SK-MEL-5 (cell line): Measurements from ENCODE around the gene WASHC3. TPM values are rescaled to one million over a fixed set of nuclear protein-coding genes. Genes with fewer than 3 reads are reported as not detected.
A peak's percentile ranks its signal among the peaks of the same experiment; 100 is the strongest.
"Not testable (repeated sequence)": the region's sequence is repeated elsewhere in the genome, so short reads cannot be mapped to it uniquely, and the experiment has no call there.

Experiments used
- DNase-seq: peaks from one replicate; pipeline ENCODE4 v3.0.0-alpha.2; 2016; ENCODE audit warnings: low read depth, low spot score
- in situ Hi-C: cut with HindIII; loops from 2 replicates; pipeline ENCODE4 v1.10.0; 2016; ENCODE audit warnings: low sequenced_read_pairs, high pct_unique_total_duplicates, low pct_unique_long_range_greater_than_20kb
- polyA plus RNA-seq, 2 experiments: library from polyadenylated mRNA; depleted of rRNA; stranded (reverse); fragments of >200 nt; gene quantifications; 2 replicates each; pipeline ENCODE4 v1.2.3, GENCODE V29; 2015
- total RNA-seq: library from RNA; depleted of rRNA; stranded (reverse); fragments of >200 nt; shearing (Covaris generic); gene quantifications from 2 replicates; pipeline ENCODE4 v1.2.3, GENCODE V29; 2014; rRNA removed

Gene WASHC3, protein sequence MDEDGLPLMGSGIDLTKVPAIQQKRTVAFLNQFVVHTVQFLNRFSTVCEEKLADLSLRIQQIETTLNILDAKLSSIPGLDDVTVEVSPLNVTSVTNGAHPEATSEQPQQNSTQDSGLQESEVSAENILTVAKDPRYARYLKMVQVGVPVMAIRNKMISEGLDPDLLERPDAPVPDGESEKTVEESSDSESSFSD
- total RNA-seq = 57.3 and 57.6 TPM in 2 replicates
- polyA plus RNA-seq (2015; cell fraction: cytosol; rRNA removed) = 30.4 and 35.5 TPM in 2 replicates
- polyA plus RNA-seq (2015; cell fraction: nucleus; rRNA removed) = 14.2 and 29.5 TPM in 2 replicates

DNA sequence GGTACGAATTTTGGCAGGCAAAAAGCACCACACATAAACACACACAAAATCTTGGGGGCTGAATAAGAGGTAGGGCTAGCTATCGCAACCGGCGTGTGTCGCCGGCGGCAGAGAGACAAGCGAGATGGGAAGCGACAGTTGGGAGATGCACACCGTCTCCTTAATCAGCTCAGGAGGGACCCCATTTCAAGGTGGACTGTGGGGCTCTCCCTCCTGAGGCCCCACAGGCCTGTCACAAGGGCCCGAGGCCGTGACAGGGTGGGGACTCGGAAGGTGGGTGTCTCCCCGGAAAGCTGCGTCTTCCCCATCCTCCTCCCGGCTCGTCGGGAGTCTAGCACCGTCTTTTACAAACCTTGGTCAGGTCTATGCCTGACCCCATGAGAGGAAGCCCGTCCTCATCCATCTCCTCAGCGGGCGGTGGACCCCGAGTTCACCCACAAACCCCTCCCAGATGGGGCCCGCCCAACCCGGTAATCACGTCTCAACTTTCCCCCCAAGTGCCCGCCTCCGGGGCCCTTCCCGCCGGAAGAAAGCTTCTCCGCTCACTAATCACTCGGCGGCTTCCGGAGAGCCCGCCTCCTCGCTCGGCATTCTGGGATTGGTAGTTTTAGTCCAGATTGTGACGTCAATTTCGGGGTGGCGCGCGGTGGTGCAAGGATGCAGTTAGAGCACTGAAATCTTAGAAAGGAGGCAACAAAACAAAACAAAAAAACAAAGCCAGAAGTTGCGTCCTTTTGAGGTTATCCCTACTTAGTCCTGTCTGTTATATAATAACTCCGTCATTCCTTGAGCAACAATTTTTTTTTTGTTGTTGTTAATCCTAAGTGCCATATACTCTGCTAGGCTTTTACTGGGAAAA is at the start of gene WASHC3:
Gene WASHC3, minus strand, starts transcription at position 432 of the 859 bp plus-strand sequence. Its CDS starts 29 bp downstream, at position 403.
- DNase-seq = peak; percentile 94
- in situ Hi-C loops = no loop called here

DNA sequence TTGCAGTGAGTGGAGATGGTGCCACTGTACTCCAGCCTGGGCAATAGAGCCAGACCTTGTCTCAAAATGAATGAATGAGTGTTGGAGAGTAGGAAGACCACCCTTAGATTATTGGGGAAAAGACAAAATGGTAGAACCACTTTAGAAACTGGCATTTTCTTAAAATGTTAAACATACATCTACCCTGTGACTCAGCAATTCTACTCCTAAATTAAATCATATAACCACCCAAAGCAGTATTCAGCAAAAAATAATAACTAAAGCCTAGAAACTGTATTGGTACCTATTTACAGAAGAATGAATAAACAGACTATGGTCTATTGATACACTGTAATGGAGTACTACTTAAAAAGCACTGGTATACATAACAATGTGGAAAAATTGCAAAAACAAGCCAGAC is 49.0 kb upstream of the WASHC3 start:
- in situ Hi-C loops = no loop called here

DNA sequence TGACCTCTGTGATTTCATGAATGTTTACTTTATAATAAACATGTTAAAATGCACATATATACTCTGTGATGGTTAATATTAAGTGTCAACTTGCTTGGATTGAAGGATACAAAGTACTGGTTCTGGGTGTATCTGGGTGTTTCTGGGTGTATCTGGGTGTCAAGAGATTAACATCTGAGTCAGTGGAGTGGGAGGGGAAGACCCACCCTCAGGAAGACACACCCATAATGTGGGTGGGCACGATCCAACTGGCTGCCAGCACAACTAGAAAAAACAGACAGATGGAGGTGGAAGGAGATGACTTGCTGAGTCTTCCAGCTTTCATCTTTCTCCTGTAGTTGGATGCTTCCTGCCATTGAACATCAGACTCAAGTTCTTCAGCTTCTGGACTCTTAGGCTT is 46.2 kb upstream of the WASHC3 start:
- in situ Hi-C loops = no loop called here
- no peak for DNase-seq

More for the DNA sequence above, 49.0 kb upstream of the WASHC3 start:
- no peak for DNase-seq

DNA sequence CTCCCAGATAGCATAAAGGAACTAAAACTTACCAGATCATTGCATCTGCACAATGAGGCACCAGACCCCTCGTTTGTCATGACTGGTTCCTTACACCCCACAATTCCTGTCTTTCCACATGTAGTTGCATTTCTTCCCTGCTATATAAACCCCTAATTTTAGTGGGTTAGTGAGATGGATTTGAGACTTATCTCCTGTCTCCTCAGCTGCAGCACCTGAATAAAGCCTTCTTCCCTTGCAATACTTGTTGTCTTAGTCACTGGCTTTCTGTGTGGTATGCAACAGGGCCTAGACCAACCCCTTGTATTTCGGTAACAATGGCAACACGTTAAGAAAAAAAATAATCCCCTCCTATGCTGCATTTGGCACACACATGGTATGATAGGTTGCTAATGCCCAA is 45.1 kb upstream of the WASHC3 start:
- in situ Hi-C loops = no loop called here
- no peak for DNase-seq

DNA sequence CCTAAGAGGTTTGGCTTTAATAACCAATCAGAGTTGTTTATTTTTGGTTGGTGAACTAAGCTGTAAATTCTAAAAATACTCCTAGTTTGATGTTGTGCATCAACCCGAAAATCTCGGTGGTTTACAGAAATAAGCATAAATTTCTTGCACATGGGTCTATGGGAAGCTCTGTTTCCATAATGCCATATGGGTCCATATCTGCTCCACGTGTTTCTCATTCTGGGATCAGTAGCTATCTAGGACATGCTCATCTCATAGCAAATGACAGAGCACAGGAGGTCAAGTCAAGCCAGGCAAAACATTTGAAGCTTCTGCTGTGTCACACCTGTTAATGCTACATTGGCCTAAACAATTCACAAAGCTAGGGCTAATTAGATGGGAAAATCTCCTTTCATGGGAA is 35.1 kb upstream of the WASHC3 start:
- in situ Hi-C loops = no loop called here
- DNase-seq = no peak

DNA sequence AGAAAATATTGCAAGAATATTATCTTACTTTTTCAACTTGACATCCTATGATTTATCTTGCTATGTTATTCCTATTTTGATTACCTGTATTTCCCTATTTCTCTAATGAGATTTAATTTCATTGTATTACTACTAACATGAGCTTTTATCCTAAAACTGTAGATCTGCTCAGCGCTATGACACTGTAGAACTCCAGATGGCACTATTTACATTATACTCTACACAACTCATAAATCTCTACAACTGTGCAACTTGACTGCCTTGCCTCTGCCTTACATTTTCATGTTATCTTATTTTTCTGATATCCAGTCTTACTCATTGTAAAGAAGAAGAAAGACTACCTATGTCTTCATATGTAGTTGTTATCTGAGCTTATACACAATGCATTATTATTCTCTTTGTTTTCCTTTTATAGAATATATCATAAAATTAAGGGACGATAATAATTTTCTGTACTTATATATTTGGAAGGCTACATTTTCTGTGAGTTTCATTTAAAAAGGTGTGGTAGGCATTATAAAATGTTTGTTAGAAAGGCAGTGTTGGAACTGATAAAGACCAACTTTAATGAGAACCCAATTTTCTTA is 34.0 kb upstream of the WASHC3 start:
- in situ Hi-C loops = no loop called here
- DNase-seq = peak; percentile 54

DNA sequence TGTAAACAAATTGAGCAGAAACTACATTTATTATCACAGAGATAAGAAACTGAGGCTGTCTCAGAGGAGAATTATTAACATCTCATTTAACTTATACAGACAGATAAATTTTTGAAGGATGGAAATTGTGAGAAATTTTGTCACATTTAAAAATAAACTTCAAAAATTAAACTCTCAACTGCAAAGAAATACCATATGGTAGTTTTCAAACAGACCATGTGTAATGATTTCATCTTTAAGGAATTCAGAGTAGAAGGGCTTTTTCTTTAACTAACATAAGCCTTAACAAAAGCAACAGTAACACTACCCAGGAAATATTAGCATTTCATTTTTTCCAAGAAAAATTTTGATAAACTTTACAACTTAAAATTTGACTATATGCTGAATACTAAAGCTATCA is 31.5 kb upstream of the WASHC3 start:
- in situ Hi-C loops = no loop called here
- DNase-seq = no peak

DNA sequence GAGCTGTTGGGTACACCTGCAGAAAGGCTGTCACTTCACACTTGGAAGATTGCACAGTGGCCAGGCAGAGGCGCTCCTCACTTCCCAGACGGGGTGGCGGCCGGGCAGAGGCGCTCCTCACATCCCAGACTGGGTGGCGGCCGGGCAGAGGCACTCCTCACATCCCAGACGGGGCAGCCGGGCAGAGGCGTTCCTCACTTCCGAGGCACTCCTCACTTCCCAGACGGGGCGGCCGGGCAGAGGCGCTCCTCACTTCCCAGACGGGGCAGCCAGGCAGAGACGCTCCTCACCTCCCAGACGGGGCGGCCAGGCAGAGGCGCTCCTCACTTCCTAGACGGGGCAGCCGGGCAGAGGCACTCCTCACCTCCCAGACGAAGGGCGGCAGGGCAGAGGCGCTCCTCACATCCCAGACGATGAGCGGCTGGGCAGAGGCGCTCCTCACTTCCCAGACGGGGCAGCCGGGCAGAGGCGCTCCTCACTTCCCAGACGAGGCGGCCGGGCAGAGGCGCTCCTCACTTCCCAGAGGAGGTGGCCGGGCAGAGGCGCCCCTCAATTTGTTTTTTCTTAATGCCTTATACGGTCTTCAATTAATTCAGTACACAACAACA is 27.5 kb upstream of the WASHC3 start:
- in situ Hi-C loops, DNase-seq: not testable (repeated sequence)

DNA sequence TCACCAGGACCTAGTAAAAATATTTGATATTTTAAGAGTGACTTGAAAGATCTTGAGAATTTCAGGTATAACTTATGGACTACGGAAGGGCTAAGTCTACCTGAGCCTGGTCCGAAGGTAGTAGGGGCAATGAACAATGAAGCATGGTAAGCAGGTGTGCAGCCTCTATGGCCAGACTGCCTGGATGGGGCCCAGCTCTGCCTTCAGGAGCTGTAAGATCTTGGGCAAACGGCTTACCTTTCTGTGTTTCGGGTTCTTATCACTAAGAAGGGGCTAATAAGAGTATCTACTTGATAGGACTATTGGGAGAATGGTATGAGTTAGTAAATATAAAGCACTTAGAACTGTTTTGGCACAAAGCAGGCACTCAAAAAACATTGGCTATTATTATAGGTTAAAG is 19.1 kb upstream of the WASHC3 start:
- DNase-seq = no peak
- in situ Hi-C loops = no loop called here

DNA sequence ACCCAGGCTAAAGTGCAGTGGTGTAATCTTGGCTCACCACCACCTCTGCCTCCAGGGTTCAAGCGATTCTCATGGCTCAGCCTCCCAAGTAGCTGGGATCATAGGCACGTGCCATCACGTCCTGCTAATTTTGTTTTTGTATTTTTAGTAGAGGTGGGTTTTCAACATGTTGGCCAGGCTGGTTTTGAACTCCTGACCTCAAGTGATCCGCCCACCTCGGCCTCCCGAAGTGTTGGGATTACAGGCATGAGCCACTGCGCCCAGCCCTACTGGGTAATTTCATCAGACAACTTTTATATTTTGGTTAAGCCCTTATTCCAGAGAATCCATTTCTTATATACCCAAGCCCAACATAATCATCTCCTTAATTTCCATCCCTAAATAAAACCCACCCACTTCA is 10.3 kb upstream of the WASHC3 start:
- in situ Hi-C loops, DNase-seq: not testable (repeated sequence)

DNA sequence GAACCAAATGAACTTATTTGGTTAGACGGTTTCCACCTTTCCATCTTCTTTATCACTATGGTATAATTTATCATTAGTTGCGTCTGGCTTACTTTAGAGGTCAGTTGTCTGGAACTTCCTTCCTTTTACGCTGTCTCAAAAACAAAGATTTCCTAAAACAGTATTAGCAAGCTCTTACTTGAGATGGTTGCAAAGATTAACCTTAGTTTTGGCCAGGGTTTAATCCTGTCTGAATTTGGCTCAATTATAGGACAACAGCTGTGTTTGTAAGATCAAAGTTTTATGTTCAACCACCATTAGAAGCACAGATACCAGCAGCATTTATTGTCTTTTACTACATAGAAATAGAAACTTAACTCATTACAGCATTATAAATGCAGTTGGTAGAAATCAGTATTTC is 7.9 kb upstream of the WASHC3 start:
- DNase-seq = no peak
- in situ Hi-C loops = no loop called here

DNA sequence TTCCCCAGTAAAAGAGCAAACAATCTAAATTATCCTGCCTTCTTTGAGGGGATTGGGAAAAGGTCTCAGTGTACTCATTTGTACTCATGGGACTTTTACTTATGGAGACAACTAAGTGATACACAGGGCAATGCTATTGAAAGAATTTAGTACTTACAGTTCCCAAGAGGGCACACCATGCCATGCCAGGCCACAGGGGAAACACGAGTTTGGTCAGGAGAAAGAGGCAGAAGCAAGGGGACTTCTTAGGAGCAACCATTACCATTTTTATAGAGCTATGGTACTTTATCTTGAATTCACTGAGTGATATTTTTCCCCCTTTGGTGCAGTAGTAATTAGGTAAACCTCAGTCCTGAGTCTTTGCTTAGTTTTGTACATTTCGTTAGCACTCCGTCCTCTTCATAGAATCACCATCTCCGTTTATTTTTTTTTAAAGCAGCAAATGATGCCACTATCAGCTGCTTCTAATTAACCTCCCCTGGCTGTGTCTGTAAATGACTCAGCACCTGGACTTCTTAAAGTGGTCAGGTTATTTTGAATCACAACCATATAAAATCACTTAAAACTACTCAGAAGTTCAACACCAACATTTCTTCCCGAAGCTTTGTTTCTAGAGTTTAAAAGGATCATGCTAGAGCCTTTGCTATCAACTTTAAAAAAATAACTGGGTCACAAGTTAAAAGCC is 5.9 kb upstream of the WASHC3 start:
- DNase-seq = peak; percentile 20
- in situ Hi-C loops = no loop called here

DNA sequence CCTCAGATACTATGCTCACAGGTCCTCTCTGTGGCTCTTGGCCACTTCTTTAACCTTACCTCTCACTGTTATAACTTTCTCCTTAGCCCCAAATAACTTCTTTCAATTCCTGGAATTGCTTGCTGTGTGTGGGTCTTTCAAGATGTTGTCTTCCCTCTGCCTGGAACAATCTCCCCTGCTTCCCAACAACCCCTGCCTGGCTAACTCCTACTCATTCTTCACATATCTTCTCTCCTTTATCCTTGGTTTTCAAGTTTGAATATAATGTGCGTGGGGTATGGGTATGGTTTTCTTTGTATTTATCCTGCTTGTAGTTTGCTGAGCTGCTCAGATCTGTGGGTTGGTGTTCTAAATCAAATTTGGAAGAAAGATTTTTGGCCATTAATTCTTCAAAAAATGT is 2.7 kb upstream of the WASHC3 start:
- no peak for DNase-seq
- in situ Hi-C loops = no loop called here

DNA sequence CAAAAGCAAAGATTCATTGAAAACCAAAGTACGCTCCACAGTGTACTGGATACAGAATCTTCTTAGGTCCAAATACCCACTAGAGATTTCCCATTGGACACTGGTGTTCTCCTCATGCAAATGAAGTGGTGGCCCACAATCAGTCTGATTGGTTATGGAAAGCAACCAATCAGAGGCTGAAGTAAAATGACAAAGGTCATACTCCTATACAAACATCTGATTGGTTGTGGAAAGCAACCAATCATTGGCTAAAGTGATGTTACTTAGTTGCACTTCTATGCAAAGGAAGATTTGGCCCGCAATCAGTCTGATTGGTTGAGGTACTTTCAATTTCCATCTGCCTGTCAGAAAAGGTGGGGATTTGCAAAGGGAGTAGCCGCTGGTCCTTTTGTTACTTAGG is 1.3 kb upstream of the WASHC3 start:
- in situ Hi-C loops = no loop called here
- peak; percentile 36 for DNase-seq

DNA sequence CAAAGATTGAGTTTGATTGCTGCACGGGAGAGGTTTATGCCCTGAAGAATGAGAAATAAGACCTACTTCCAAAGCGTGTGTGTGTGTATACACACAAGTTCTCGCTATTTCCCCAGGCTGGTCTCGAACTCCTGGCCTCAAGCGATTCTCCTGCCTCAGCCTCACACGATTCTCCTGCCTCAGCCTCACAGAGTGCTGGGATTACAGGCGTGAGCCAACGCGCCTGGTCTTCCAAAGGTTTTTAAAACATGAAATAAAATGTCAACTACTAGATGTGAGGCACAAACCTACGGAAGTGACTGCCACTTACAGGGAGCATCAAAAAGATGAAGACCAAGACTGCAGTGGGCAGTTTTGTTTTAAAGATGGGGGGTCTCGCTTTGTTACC is 622 bp upstream of the WASHC3 start:
- in situ Hi-C loops = no loop called here
- DNase-seq = no peak

DNA sequence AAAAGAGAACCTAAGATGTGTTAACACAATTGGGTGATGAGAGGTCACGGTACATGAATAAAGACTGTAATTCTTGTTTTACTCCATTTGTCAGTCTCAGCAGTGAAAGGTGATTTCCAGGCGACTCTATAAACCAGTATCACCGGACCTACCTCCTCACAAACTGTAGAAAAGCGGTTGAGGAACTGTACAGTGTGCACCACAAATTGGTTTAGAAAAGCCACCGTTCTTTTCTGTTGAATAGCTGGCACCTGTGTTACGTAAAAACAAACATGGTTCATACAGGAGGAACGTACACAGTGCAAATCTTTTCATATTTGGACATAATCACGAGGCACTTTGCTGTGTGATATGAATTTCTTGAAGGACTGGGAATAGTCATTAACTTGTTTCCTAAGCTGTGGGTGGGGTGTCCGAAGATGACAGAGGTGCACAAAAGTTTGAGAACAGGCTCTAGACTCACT is 663 bp downstream of the WASHC3 start:
- in situ Hi-C loops = no loop called here
- DNase-seq = no peak

DNA sequence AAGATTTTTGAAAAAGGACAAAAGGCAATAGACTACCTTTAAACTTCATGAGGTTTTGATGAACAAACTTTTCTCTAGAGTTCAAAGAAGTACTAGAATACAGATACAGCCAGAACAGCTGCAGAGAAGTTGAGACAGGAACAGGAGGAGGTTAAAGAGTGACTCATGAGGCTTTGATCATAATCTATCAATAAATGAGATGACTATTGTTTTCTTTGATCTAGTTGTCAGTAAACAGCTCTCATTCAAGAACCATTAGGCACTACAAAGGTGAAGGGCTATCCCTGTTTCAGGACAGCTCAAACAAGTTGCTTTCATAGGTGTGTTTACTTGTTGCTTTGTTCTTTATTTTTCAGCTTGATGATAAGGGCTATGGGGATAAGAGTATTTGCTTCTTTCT is 2.4 kb downstream of the WASHC3 start:
- no peak for DNase-seq
- in situ Hi-C loops = no loop called here

DNA sequence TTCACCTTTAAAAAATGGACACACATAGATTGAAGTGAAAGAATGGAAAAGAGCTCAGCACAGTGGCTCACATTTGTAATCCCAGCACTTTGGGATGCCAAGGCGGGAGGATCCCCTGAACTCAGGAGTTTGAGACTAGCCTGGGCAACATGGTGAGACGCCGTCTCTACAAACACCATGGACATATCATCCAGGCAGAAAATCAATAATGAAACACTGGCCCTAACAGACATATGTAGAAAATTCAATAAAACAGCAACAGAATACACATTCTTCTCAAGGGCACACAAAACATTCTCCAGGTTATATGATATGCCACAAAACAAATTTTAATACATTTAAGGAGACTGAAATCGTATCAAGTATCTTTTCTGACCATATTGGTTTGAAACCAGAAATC is 7.4 kb downstream of the WASHC3 start:
- in situ Hi-C loops = no loop called here
- no peak for DNase-seq
